NCI-H2196 (cell line): ENCODE results near the gene IGF2.
"Not testable (repeated sequence)": the region's sequence is repeated elsewhere in the genome, so short reads cannot be mapped to it uniquely, and the experiment has no call there.

ENCODE experiments used
- DNase-seq: peaks from one replicate; lab custom pipeline; 2025; ENCODE audit not compliant: unreplicated experiment; lab: John Stamatoyannopoulos, UW

IGF2 gene

DNA sequence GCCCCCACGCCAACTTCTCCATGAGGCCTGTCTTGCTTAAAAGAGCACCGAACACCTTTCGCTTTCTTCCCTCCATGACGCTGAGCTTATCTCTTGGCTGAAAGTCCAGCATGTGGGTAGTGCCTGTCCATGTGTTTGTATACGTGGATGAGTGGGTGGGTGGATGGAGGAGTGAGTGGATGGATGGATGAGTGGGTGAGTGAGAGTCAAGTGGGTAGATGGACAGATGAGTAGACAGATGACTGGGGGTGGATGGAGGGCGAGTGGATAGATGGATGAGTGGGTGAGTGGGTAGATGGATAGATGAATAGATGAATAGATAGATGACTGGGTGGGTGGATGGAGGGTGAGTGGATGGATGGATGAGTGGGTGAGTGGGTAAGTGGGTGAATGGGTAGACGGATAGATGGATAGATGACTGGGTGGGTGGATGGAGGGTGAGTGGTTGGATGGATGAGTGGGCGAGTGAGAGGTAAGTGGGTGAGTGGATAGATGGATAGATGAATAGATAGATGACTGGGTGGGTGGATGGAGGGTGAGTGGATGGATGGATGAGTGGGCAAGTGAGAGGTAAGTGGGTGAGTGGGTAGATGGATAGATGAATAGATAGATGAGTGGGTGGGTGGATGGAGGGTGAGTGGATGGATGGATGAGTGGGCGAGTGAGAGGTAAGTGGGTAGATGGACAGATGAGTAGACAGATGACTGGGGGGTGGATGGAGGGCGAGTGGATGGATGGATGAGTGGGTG lies 14.3 kb downstream of the IGF2 start:
- DNase-seq = not testable (repeated sequence)

DNA sequence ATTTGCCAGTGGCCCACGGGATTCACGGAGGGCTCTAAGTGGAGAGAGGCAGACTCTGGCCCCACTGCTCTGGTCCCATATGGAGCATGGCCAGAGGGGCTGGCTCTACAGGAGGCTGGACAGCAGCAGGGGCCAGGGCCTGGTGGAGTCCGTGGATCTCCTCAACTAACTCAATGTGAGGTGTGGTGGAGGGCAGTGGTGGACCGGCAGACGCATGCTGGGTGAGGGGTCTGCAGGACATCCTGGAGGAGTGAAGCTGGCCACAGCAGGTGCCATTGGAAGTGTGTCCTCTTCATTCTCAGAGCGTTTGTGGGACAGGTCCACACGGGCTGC lies 15.6 kb downstream of the IGF2 start:
- no peak for DNase-seq

GRCh38 chr11:2122907-2123627 lies 16.1 kb downstream of the IGF2 start:
- no peak for DNase-seq

GRCh38 chr11:2122222-2122906 lies 16.8 kb downstream of the IGF2 start:
- DNase-seq = no peak

GRCh38 chr11:2121227-2122130 lies 17.7 kb downstream of the IGF2 start:
- DNase-seq = no peak

- no peak for DNase-seq
Measured at GRCh38 chr11:2120359-2121100, 18.7 kb downstream of the IGF2 start.

GRCh38 chr11:2118677-2119076 lies 20.5 kb downstream of the IGF2 start:
- DNase-seq = no peak

DNA sequence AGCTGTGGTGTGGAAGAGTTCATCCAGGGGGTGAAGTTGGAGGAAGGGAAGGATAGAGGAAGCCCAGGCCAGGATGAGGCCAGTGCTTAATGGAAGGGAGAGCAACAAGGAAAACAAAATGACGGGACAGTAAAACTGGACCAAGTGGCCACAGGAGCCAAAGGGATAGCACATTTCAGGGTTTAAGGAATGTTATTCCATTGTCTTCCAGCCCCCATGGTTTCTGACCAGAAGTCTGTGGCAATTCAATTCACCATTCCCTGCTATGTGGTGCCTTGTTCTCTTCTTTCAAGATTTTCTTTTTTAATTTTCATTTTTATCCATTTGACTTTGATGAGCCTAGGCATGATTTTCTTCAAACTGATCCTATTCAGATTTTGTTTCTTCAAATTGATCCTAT lies 22.5 kb downstream of the IGF2 start:
- DNase-seq = no peak

- DNase-seq = no peak
Measured at GRCh38 chr11:2115308-2115707, 23.9 kb downstream of the IGF2 start.

DNA sequence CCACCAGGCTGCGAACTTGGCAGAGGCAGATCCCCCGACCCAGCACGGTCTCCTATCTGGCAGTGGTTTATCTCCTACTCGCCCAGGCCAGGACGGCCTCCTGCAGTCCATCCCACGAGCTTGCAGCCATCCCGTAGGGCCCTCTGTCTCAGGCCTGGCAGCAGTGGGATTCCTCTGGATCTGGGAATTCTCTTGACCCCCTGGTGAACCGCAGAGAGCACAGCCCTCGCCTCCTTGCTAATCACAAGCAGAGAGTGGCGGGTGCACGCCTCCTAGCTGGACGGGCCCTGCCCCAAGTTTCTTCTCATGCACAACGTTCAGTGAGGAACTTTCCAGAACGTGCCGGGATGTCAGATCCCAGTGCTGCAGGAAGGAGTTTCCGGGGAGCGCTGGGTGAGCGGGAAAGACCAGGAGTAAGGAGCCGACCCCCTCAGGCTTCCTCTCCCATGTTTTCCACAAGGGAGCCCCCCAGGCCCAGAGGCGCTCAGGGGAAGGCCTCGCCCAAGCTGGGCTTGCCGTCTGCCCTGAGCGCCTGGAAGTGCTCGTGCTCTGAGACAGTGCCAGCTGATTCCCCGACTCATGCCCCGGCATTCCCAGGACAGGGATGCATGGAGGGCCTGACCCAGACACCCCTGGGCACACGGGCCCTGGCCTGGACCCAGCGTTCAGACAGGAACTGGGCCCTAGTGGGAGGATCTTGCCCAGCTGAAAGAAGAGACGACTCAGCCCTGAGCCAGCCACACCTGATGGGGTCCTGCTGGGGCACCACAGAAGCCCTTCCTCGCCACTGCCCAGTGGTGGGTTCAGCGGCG lies 24.6 kb downstream of the IGF2 start:
- no peak for DNase-seq

DNA sequence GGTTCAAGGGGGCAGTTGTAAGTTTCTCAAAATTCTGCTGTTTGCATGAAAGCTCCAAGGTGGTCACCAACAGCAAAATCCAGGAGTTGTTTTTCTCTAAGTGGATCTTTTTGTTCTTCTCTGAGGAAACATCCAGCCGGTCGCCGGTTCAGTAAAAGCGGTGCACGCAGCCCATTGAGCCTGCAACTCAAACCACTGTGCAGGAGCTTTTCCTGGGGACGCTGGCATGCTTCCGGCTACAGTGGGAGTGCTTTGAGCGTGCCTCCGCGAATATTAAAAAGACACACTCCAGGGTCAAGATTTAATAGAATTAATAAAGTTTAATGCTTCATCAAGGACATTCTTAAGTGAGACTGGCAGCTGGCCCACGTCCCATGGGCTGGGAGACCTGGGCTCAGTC lies 25.4 kb downstream of the IGF2 start:
- DNase-seq = no peak

- DNase-seq = no peak
Measured at GRCh38 chr11:2110521-2110920, 28.7 kb downstream of the IGF2 start.

- DNase-seq = no peak
Measured at GRCh38 chr11:2109541-2110019, 29.6 kb downstream of the IGF2 start.

- DNase-seq = no peak
Measured at GRCh38 chr11:2108675-2109491, 30.3 kb downstream of the IGF2 start.

- DNase-seq = no peak
Measured at GRCh38 chr11:2107941-2108630, 31.1 kb downstream of the IGF2 start.

DNA sequence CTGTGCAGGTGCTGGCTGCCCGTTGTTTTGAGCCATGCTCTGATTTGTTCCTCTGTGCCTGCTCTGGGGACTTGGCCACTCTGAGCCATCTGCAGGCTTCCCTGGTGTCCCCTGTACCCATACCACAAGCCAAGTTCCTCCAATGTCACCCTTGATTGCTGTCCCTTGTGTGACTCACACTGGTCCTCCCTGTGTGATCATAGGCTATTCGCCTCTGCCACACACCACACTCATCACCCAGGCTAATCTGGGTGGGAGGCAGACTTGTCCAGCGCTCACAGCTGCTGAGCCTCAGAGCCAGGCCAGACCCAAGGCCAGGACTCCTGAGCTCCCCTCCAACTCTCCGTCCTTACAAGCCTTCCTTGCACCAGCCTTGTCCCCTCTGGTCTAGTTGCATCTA lies 31.7 kb downstream of the IGF2 start:
- DNase-seq = no peak

DNA sequence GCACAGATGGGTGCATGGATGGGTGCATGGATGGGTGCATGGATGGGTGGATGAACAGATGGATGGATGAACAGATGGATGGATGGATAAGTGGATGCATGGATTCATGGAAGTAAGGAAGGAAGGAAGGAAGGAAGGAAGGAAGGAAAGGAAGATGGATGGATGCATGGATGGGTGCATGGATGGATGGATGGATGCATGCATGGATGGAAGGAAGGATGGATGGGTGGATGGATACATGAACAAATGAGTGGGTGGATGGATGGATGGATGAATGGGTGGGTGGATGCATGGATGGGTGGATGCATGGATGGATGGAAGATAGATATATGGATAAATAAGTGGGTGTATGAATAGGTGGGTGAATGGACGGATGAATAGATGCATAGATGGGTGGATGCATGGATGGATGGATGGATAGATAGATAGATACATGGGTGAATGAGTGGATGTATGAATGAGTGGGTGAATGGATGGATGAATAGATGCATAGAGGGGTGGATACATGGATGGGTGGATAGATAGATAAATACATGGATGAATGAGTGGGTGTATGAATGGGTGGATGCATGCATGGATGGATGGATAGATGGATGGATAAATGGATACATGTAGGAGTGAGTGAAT lies 32.5 kb downstream of the IGF2 start:
- DNase-seq = no peak

GRCh38 chr11:2105511-2105910 lies 33.7 kb downstream of the IGF2 start:
- no peak for DNase-seq
